Activated B cell treated with CpG ODN at 0.5 μM for 24 hours (primary cell): ENCODE results near the gene ACVRL1. TPM values are rescaled to one million over a fixed set of nuclear protein-coding genes. Genes with fewer than 3 reads are reported as not detected.

ENCODE experiments used
- ATAC-seq: fragments of 200-7000 bp; cut with Tn5 transposase; one replicate; pipeline ENCODE4 v1.10.0; 2021; ENCODE audit warnings: low read depth, mild to moderate bottlenecking, moderate library complexity
- CTCF ChIA-PET: fragments of 350-600 bp; sonication (Branson Sonifier 250); formaldehyde crosslinking; loops from one replicate; lab custom pipeline; 2021; ENCODE audit warnings: antibody characterized with exemption; lab: Charles Lee
- POLR2A ChIA-PET: fragments of 350-600 bp; sonication (Branson Sonifier 250); formaldehyde crosslinking; loops from one replicate; lab custom pipeline; 2021; ENCODE audit warnings: antibody characterized with exemption; lab: Charles Lee
- DNase-seq: peaks from one replicate; pipeline ENCODE4 v3.0.0; 2022
- H3K27ac Mint-ChIP-seq: one replicate; pipeline ENCODE4 v1.8.0; 2020; ENCODE audit warnings: mixed read lengths
- H3K27me3 Mint-ChIP-seq: one replicate; pipeline ENCODE4 v1.8.0; 2021; ENCODE audit warnings: mixed read lengths
- H3K36me3 Mint-ChIP-seq: one replicate; pipeline ENCODE4 v1.8.0; 2021; ENCODE audit warnings: low read depth, mixed read lengths
- H3K4me1 Mint-ChIP-seq: one replicate; pipeline ENCODE4 v1.8.0; 2021; ENCODE audit warnings: mixed read lengths
- H3K4me3 Mint-ChIP-seq: one replicate; pipeline ENCODE4 v1.8.0; 2020; ENCODE audit warnings: mild to moderate bottlenecking, mixed read lengths
- H3K9me3 Mint-ChIP-seq: one replicate; pipeline ENCODE4 v1.8.0; 2020; ENCODE audit warnings: mixed read lengths
- intact Hi-C: fragments of 100-400 bp; cut with micrococcal nuclease; formaldehyde crosslinking; loops from one replicate; pipeline ENCODE4 v1.15.1; 2024
- total RNA-seq: library from RNA; stranded (reverse); gene quantifications from 2 replicates; pipeline ENCODE4 v1.2.3, GENCODE V29; 2022
- TF ChIP-seq, protein P1 (sequence below): fragments of 200-600 bp; IDR thresholded peaks from one replicate; pipeline ENCODE4 v1.8.0; 2022; ENCODE audit warnings: antibody characterized with exemption, mild to moderate bottlenecking

ACVRL1 gene
- total RNA-seq, 1 donor from 2014 or later, result not detected

DNA sequence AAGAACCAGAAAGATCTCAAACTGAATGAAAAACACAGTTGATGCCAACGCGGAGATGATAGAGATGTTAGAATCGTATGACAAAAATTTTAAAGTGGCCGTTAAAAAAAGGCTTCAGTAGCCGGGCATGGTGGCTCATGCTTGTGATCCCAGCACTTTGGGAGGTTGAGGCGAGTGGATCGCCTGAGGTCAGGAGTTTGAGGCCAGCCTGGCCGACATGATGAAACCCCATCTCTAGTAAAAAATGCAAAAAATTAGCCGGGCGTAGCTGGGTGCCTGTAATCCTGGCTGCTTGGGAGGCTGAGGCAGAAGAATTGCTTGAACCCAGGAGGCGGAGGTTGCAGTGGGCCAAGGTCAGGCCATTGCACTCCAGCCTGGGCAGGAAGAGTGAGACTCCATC is 5.4 kb upstream of the ACVRL1 start:
- H3K9me3 Mint-ChIP-seq, result no peaks in the 10 kb centered on the region
- peaks cover 9% of the 10 kb centered on the region for H3K27me3 Mint-ChIP-seq
- H3K4me1 Mint-ChIP-seq, result no peaks in the 10 kb centered on the region
- no peak overlapping the region for H3K27ac Mint-ChIP-seq
- no peak overlapping the region for H3K4me3 Mint-ChIP-seq
- DNase-seq (no peak), ATAC-seq (no peak)
- ChIA-PET POLR2A (no interaction called here), CTCF (no interaction called here)
- intact Hi-C loops, result no loop called here
- H3K36me3 Mint-ChIP-seq, result no peaks in the 10 kb centered on the region
- TF ChIP-seq, protein P1, sequence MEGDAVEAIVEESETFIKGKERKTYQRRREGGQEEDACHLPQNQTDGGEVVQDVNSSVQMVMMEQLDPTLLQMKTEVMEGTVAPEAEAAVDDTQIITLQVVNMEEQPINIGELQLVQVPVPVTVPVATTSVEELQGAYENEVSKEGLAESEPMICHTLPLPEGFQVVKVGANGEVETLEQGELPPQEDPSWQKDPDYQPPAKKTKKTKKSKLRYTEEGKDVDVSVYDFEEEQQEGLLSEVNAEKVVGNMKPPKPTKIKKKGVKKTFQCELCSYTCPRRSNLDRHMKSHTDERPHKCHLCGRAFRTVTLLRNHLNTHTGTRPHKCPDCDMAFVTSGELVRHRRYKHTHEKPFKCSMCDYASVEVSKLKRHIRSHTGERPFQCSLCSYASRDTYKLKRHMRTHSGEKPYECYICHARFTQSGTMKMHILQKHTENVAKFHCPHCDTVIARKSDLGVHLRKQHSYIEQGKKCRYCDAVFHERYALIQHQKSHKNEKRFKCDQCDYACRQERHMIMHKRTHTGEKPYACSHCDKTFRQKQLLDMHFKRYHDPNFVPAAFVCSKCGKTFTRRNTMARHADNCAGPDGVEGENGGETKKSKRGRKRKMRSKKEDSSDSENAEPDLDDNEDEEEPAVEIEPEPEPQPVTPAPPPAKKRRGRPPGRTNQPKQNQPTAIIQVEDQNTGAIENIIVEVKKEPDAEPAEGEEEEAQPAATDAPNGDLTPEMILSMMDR, result no peak

DNA sequence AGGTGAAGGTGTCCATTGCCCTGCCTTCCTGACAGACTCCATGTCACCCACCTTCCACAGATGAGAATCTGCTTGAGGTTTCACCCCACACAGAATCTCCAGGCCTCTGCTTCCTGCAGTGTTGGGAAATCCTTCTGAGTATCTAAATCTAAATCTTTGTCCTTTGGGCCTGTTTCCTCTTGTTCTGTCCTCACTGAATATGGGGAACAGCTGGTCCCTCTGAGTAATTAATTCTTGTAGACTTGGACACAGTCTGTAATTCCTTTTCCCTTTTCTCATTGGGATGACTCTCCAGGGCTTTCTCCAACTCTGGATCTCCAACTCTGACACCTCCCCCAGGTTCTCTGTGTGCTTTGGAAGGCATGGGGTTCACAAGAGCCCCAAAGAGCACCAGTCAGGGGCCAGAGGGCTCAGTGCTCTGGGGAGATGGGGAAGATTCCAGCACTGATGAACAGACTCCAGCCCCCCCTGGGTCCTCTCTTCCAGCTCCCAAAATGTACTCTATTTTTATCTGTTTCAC is 2.3 kb upstream of the ACVRL1 start:
- no peaks in the 10 kb centered on the region for H3K9me3 Mint-ChIP-seq
- ChIA-PET CTCF (interaction anchor here (1.4 kb wide), 1 partner anchor 10 kb away, joined by 4 read pairs; no protein-coding TSS in a partner anchor), POLR2A (interaction anchor here (1.3 kb wide), 1 partner anchor 120 kb away, joined by 3 read pairs; no protein-coding TSS in a partner anchor)
- intact Hi-C loops, result no loop called here
- no peak overlapping the region for H3K27ac Mint-ChIP-seq
- H3K4me3 Mint-ChIP-seq, result no peak overlapping the region
- TF ChIP-seq, protein P1, result no peak
- H3K36me3 Mint-ChIP-seq, result no peaks in the 10 kb centered on the region
- no peak for ATAC-seq
- DNase-seq, result no peak
- H3K27me3 Mint-ChIP-seq, result peaks cover 22% of the 10 kb centered on the region
- no peaks in the 10 kb centered on the region for H3K4me1 Mint-ChIP-seq

DNA sequence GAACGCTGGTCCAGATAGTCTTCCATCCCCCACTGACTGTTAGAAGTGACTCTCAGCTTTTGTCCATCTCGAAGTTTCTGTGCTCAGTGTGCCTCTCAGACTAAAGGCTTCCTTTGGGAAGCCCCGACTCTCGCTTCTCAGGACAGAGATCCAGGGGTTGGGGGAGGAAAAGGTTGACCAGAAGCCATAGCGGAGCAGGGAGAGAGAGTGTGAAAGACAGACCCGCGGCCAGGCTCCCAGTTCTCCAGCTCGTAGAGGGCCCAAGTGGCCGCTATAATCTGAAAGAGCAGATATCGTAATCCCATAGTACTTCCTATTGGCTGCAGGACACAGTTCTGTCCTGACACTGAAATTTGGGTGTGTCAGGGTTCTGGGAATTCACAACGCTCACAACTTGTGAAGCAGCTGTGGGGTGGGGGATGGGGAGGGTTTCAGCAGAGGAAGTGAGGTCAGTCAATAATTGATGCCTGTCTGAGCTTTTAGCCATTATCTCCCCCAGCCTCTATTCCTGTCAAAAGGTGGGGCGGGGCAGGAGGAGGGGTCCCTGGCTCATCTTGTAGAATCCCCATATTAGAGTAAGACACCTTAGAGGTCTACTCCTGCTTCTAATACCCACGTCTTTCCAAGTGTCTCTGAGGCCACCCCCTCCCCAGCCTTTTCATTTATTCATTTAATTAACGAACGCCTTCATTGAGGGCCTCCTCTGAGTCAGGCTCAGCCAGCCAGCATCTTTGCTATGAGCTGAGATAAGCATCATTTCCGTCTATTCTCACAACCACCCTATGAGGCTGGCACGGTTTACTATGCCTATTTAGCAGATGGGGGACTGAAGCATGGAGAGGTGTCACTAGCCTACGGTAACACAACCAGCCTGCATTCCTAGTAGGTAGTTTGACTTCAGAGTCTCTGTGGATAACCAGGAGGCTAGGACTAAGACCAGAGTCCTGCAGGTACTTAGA is 1.6 kb upstream of the ACVRL1 start:
- intact Hi-C loops, result no loop called here
- no peak for DNase-seq
- H3K4me3 Mint-ChIP-seq, result no peak overlapping the region
- H3K9me3 Mint-ChIP-seq, result no peaks in the 10 kb centered on the region
- peaks cover 21% of the 10 kb centered on the region for H3K27me3 Mint-ChIP-seq
- ATAC-seq, result no peak
- CTCF ChIA-PET, result interaction anchor here (1.4 kb wide), 1 partner anchor 9 kb away, joined by 4 read pairs; no protein-coding TSS in a partner anchor
- no peak overlapping the region for H3K27ac Mint-ChIP-seq
- no peaks in the 10 kb centered on the region for H3K36me3 Mint-ChIP-seq
- no peaks in the 10 kb centered on the region for H3K4me1 Mint-ChIP-seq
- POLR2A ChIA-PET, result interaction anchor here (1.3 kb wide), 1 partner anchor 120 kb away, joined by 3 read pairs; no protein-coding TSS in a partner anchor
- TF ChIP-seq, protein P1, result no peak

DNA sequence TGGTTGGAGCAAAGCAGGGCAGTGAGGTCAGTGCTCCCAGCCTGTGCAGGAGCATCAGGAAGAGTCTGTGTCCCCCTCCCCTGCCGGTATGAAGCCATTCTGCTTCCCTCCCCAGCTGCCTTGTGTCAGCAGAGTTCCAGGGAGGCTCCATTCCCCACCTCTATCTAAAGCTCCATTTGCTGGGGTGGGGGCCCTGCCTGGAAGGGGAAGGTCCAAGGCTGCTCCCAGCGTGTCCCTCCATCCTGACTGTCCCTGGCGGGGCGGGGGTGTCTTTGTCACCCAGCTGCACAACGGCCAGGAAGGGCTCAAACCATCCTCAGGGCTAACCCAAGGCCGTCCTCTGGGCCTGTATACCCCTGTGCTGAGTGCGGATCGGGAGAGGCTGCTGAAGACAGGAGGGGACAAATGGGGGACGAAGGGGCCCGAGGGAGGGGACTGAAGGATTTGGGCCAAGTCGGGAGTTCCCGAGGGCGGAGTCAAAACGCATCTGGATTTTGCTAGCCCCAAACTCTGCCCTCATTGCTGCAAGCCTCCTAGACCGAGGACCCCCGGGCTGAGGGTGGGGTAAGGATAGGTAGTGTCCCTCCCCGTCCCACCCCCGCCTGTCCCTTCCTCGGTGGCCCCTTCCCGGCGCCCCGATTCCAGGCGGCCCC is 748 bp upstream of the ACVRL1 start:
- Mint-ChIP-seq H3K27me3 (peaks cover 23% of the 10 kb centered on the region), H3K4me3 (no peak overlapping the region), H3K36me3 (no peaks in the 10 kb centered on the region), H3K4me1 (no peaks in the 10 kb centered on the region), H3K9me3 (no peaks in the 10 kb centered on the region), H3K27ac (no peak overlapping the region)
- ATAC-seq (no peak), DNase-seq (no peak)
- TF ChIP-seq, protein P1, result no peak
- ChIA-PET POLR2A (no interaction called here), CTCF (no interaction called here)
- intact Hi-C loops, result no loop called here
